Stimulated activated CD8-positive, alpha-beta memory T cell treated with anti-CD3 and anti-CD28 coated beads, Interleukin-4, amount 100 ng/mL, for 48 hours (primary cell): ENCODE results near the gene POU1F1.
"Not testable (repeated sequence)": the region's sequence is repeated elsewhere in the genome, so short reads cannot be mapped to it uniquely, and the experiment has no call there.

Source experiments
- DNase-seq: peaks from one replicate; pipeline ENCODE4 v3.0.0-alpha.2; 2020

POU1F1 gene

DNA sequence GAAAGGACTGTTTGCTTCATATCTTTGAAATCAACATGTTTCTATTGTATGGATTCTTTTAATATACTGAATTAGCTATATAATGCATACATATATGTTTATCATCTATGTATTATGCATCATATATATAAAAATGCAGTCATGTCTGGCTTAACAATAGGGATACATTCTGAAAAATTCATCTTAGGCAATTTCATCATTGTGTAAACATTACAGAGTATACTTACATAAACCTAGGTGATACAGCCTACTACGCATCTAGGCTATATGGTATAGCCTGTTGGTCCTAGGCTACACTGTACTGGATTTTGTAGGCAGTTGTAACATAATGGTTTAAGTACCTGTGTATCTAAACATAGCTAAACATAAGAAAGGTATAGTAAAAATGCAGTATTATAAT, 27.6 kb downstream of the POU1F1 start:
- DNase-seq, result no peak

GRCh38 chr3:87248231-87248630, 28.2 kb downstream of the POU1F1 start:
- not testable (repeated sequence) for DNase-seq

DNA sequence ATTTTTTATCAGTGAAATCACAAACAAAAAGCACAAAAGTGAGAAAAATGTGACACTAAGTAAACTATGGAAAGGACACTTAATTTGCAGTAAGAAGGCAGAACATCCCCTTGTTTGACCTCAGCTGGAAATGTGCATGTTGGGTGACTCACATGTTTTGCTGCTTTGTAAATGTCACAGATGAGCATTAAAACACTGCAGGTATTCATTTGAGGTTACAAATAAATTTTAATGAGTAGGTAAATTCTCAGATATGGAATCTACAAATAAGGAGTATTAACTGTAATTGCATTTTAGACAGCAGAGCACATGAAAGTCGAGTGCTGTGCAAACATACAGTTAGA, 29.0 kb downstream of the POU1F1 start:
- no peak for DNase-seq

DNA sequence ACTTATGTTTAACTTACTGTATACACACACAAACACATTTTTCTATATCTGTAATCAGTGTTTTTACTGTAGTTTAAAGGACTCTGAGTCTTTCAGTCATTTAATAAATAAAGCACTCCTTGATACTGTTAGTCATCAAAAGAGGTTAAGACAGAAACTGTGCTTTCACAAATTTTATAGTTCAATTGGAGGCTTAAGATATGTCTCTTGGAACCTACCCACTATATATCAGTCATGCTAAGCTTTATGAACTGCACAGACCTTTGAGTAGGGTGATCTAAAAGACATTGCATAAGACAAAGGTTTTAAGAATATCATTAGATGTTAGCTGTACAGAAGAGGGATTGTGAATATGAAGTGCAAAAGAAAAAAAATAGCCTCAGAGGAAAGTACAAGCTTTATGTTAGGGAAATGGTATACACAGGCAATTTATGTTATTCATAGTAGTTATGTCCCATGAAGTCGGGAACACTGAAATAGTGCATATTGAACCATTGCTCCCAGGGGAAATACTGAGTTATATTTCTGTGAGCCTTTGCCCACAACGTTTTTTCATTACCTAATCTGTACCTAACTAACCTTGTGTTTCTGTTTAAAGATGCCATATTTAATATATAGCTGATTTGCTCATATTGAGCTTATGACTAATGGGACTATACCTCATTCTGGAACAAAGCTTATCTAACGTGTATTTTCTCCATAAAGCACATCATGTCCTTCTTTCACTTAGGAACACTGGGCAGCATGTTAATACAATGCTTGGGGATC, 29.5 kb downstream of the POU1F1 start:
- DNase-seq, result no peak

- DNase-seq, result no peak
Measured at GRCh38 chr3:87236093-87236492, 40.3 kb downstream of the POU1F1 start.

DNA sequence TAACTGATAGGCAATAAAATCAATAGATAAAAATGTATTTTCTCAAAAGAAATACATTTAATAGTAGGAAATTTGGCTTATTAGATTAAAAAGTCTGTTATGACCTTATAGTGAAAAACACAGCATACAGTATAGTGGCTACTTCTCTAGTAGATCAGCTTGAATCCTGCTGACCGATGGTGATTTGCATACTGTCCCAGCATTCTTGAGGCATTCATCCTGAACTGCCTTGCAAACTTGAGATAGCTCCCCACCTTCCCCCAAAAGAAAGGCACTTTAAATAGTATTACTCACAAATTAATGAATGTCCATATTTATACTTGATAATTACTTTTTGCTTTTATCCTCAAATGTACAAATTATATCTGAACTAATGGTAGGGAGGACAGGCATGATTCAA, 42.6 kb downstream of the POU1F1 start:
- DNase-seq, result no peak

GRCh38 chr3:87229113-87229512, 47.3 kb downstream of the POU1F1 start:
- DNase-seq, result no peak

DNA sequence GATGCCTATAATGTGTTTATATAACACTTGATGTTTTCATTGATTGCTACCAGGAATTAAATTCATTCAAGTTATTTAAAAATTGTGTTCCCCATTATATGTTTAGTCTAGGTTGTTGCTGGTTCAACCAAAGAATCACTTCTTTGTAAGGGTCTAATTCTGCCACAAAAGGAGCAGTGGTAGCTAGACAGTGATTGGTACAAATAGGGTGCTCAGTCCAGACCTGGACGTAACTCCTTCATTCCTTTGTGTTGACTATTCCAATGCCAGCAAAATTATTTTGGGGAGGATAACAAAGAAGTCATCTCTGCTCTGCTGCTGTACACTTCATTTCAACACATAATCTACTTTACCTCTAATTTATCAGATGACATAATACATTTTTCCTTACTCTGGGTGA, 48.1 kb downstream of the POU1F1 start:
- no peak for DNase-seq

GRCh38 chr3:87227835-87228144, 48.6 kb downstream of the POU1F1 start:
- DNase-seq, result no peak

DNA sequence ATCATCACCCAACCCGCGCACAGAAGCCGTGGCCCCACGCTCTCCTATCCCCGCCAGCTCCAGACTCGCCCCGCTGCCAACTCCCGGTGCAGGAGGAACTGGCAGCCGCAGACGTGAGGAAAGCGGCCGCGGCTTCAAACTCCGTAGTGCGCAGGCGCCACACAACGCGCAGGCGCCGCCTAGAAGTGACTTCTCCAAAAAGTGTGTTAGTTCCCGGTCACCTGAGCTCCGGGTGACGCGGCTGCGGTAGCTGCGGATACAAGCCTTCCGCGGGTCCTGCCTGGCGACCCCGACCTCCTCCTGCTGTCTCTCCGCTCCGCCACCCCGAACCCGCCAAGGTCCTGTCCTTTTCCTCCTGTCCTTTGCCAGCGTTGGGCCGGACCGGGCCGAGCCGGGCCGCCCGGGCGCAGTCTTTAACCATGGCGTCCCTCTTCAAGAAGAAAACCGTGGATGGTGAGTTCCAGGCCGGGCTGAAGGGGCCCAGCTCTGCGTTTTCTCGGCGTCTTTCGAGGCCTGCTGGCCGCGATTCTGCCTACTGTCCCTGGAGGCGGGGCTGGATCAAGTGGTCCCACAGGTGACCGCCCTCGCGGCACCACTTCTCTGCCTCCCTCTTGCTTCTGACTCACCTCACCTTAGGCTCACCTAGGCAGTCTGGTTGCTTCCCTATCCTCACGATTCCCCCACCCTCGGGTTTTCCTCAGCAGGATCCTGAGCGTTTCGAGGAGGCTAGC, 49.1 kb downstream of the POU1F1 start, which contains the start of gene CHMP2B:
Gene CHMP2B (plus strand): TSS at position 206 of the 731 bp plus-strand sequence. CDS start 214 bp downstream, at position 420.
- peak; percentile 93 for DNase-seq

DNA sequence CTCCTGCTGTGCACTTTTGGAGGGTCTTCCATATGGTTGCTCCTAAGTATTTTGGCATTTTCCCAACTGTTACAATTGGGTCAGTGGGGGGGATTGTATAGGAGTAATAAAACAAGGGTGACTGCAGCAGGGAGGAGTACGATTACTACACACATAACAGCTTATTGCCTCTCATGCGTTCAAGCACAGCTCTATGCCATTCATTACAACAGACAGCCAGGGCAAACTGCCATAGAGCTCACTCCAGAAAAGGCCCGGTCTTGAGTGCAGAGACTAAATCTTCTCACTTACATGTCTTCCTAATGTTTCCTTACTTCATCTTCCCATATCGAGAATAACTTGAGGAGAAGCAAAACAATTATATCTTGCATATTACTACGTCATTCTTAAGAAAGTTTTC, 50.7 kb downstream of the POU1F1 start:
- DNase-seq, result no peak

DNA sequence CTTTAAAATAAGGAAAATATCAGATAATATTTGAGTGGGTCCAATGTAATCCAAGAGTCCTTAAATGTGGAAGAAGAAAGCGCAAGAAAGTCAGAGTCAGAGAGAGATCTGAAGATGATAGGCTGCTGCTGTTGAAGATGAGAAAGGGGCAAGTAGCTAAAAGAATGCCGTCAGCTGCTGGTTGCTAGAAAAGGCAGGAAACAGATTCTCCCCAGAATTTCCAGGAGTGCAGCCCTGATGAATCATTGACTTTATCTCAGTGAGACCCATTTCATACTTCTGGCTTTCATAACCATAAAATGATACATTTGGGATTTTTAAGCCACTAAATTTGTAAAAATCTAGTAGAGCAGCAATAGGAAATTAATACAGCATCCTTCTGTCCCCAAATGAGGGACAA, 56.8 kb downstream of the POU1F1 start:
- no peak for DNase-seq

DNA sequence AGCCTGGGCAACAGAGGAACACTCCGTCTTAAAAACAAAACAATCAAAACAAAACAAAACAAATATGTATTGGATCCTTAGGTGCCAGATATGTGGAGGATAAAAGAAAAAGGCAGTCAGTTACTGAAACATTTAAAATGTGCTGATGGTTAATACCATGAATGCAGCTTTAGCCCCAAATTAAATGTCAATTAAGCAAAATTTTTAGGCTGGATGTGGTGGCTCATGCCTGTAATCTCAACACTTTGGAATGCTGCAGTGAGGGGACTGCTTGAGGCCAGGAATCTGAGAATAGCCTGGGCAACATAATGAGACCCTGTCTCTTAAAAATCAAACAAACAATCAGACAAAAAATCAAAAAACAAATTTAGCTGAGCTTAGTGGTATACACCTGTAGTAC, 57.8 kb downstream of the POU1F1 start:
- DNase-seq, result no peak
